A673 (cell line): Measurements from ENCODE around the gene NXPH3.

ENCODE experiments used
- CTCF ChIP-seq: fragments of 300-800, 200-600 bp; sonication (generic); conservative IDR thresholded peaks from 2 replicates; pipeline ENCODE4 v1.5.1; 2017; ENCODE audit warnings: low read depth, mild to moderate bottlenecking, antibody characterized with exemption, low read length, moderate library complexity, mixed read lengths
- EZH2 ChIP-seq: fragments of 200-600 bp; sonication (generic); IDR thresholded peaks from 2 replicates; pipeline ENCODE4 v1.6.1; 2017; ENCODE audit warnings: borderline replicate concordance, low read depth, mild to moderate bottlenecking, mixed read lengths, antibody characterized with exemption, low read length; ENCODE audit not compliant: poor library complexity, severe bottlenecking

DNA sequence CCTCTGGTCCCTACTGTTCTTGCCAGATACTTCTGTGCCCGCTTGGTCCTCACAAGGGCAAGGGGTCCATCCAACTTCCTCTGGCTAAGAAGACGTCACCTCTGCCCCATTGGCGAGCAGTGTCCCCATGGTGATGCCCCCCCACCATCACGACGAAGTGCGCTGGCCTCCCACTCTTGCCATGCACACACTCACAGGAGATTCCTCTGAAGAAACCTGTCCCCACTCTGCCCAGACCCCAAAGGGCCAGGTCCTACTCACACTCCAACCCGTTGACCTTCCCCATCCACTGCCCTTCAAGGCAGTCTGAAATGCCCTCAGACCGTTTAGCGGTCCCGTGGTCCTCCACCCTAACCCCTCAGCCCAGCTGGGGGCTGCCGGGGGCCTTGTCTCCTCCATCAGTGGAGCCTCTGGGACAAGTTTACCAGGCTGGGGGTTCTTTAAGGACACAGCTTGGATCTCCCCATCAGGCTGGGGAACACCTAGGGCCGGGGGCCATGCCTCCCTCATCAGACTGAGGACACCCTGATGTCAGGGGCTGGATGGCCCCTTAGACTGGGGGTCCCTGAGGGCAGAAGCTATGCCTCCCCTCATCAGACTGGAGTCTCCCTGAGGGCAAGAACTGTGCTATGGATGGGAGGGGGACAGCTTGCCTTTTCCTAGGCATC is 6.5 kb downstream of the NXPH3 start:
- no peak for TF ChIP-seq CTCF
- no peak for TF ChIP-seq EZH2
